T-helper 1 cell treated with Interleukin-12 subunit alpha and Interleukin-12 subunit beta and Interleukin-4 antibody, amounts not matched to agents 30 μg/mL and 1 μg/mL, for 36 hours (primary cell): Measurements from ENCODE around the gene PRDM1.

ENCODE experiments used
- H3K27ac Mint-ChIP-seq: one replicate; pipeline ENCODE4 v1.8.0; 2021; ENCODE audit warnings: mild to moderate bottlenecking, mixed read lengths
- H3K27me3 Mint-ChIP-seq: one replicate; pipeline ENCODE4 v1.8.0; 2021; ENCODE audit warnings: low read depth, mixed read lengths
- H3K36me3 Mint-ChIP-seq: one replicate; pipeline ENCODE4 v1.8.0; 2021; ENCODE audit warnings: low read depth, mixed read lengths
- H3K4me1 Mint-ChIP-seq: one replicate; pipeline ENCODE4 v1.8.0; 2021; ENCODE audit warnings: low read depth, mixed read lengths
- H3K4me3 Mint-ChIP-seq: one replicate; pipeline ENCODE4 v1.8.0; 2021; ENCODE audit warnings: mild to moderate bottlenecking, moderate library complexity, mixed read lengths
- H3K9me3 Mint-ChIP-seq: one replicate; pipeline ENCODE4 v1.8.0; 2021; ENCODE audit warnings: mixed read lengths

Gene PRDM1

DNA sequence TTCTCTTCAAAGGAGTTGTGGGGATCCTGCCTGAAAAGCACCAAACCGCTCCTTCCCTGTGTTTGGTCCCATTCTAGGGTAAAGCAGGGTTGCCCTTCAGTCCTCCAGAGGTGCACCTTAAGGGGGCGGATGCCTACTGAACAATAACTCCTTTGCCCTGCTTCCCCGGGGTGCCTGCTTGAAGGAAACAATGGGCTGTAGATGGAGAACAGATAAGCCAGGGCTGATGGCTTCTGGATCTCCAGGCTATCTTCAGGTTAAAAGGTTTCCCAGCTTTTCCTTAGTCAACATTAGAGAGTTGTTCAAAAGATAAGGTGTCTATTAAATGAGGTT lies 5.4 kb upstream of the PRDM1 start:
- H3K36me3 Mint-ChIP-seq: peaks cover 16% of the 10 kb centered on the region
- no peaks in the 10 kb centered on the region for H3K27me3 Mint-ChIP-seq
- no peak overlapping the region for H3K27ac Mint-ChIP-seq
- H3K9me3 Mint-ChIP-seq: no peaks in the 10 kb centered on the region
- H3K4me3 Mint-ChIP-seq: no peak overlapping the region
- peaks cover 46% of the 10 kb centered on the region for H3K4me1 Mint-ChIP-seq

DNA sequence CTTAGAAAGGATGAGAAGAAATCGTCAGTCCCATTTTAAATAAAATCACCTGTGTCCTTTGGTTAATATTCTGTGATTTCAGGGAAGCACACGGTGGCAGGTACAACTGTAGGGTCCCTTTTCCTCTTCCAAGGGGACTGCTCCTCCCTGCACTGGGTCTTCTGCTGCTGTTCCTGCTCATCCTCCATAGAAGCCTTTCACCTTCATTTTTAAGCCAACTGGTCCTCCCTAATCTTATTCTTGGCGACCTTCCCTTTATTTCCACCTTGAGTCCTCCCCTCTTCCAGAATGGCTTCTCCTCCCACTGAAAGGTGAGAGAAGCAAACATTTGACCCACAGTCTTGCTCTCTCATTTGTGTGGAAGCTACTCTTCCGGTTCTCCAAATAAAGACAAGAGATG lies 4.4 kb upstream of the PRDM1 start:
- Mint-ChIP-seq H3K36me3 (peaks cover 16% of the 10 kb centered on the region), H3K4me3 (no peak overlapping the region)

DNA sequence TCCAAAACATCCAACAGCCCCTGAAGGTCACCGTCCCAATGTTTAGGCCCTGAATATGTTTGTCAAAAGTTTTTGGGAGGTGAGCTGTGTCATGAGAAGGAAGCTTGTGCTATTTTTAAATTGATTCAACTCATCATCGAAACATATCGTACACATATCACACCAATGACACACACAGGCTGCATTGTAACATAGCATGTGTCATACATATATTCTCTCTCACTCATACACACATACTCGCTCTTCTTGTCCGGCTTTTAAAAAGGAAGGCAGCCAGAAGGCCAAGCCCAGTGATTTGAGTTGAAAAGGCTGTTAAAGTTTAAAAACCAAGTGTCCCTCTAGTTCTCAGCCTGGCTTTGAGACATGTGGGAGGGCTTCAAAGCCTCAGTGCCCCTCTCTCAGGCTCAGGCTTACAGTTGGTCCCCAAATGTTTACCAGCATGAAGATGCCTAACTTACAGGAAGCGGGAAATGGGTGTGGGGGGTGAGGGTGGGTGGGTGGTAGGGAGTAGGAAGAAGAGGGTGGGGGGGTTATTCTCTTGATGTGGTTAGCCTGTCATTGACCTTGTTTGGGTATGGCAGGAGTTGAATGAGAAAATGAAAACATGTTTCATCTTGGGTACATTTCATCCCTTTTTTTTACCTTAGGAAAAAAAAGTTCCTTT lies 3.3 kb upstream of the PRDM1 start:
- peak overlapping the region; percentile 72 for H3K27ac Mint-ChIP-seq
- no peaks in the 10 kb centered on the region for H3K27me3 Mint-ChIP-seq
- peaks cover 50% of the 10 kb centered on the region for H3K4me1 Mint-ChIP-seq
- H3K4me3 Mint-ChIP-seq: peak overlapping the region; percentile 43
- no peaks in the 10 kb centered on the region for H3K9me3 Mint-ChIP-seq
- H3K36me3 Mint-ChIP-seq: peaks cover 23% of the 10 kb centered on the region

More for the DNA sequence above, 4.4 kb upstream of the PRDM1 start:
- no peak overlapping the region for H3K27ac Mint-ChIP-seq
- H3K4me1 Mint-ChIP-seq: peaks cover 50% of the 10 kb centered on the region
- H3K9me3 Mint-ChIP-seq: no peaks in the 10 kb centered on the region
- H3K27me3 Mint-ChIP-seq: no peaks in the 10 kb centered on the region

- H3K4me3 Mint-ChIP-seq: peak overlapping the region; percentile 98
- H3K27ac Mint-ChIP-seq: no peak overlapping the region
- peaks cover 27% of the 10 kb centered on the region for H3K36me3 Mint-ChIP-seq
- no peaks in the 10 kb centered on the region for H3K9me3 Mint-ChIP-seq
- H3K27me3 Mint-ChIP-seq: no peaks in the 10 kb centered on the region
- H3K4me1 Mint-ChIP-seq: peaks cover 57% of the 10 kb centered on the region
These were observed 2.5 kb upstream of the PRDM1 start for GRCh38 chr6:106083618-106084017.

GRCh38 chr6:106084106-106084988 lies 1.8 kb upstream of the PRDM1 start:
- peak overlapping the region; percentile 98 for H3K4me3 Mint-ChIP-seq
- H3K27ac Mint-ChIP-seq: peak overlapping the region; percentile 78
- H3K9me3 Mint-ChIP-seq: no peaks in the 10 kb centered on the region
- no peaks in the 10 kb centered on the region for H3K27me3 Mint-ChIP-seq
- peaks cover 34% of the 10 kb centered on the region for H3K36me3 Mint-ChIP-seq
- H3K4me1 Mint-ChIP-seq: peaks cover 64% of the 10 kb centered on the region

- H3K27me3 Mint-ChIP-seq: no peaks in the 10 kb centered on the region
- H3K36me3 Mint-ChIP-seq: peaks cover 41% of the 10 kb centered on the region
- no peaks in the 10 kb centered on the region for H3K9me3 Mint-ChIP-seq
- peaks cover 71% of the 10 kb centered on the region for H3K4me1 Mint-ChIP-seq
- H3K4me3 Mint-ChIP-seq: peak overlapping the region; percentile 98
- peak overlapping the region; percentile 85 for H3K27ac Mint-ChIP-seq
These were observed 996 bp upstream of the PRDM1 start for GRCh38 chr6:106084989-106085691.

DNA sequence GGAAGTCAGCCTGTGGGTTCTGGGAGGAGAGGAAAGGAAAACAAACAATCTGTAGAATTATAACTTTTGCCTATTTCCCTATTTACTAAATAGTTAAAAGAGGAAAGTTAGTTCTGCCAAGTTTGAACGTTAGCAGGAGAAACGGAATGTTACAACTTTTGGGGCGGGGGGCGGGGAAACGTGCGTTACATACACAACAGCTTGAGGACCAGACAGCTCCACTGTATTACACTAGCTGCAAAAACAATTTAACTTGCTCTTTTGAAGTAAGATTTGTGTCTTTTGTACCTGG lies 498 bp upstream of the PRDM1 start:
- H3K4me1 Mint-ChIP-seq: peaks cover 76% of the 10 kb centered on the region
- H3K9me3 Mint-ChIP-seq: no peaks in the 10 kb centered on the region
- H3K27ac Mint-ChIP-seq: peak overlapping the region; percentile 85
- peaks cover 46% of the 10 kb centered on the region for H3K36me3 Mint-ChIP-seq
- H3K27me3 Mint-ChIP-seq: no peaks in the 10 kb centered on the region
- peak overlapping the region; percentile 98 for H3K4me3 Mint-ChIP-seq

- peaks cover 79% of the 10 kb centered on the region for H3K4me1 Mint-ChIP-seq
- H3K9me3 Mint-ChIP-seq: no peaks in the 10 kb centered on the region
- peaks cover 57% of the 10 kb centered on the region for H3K36me3 Mint-ChIP-seq
- H3K27ac Mint-ChIP-seq: peak overlapping the region; percentile 14
- peak overlapping the region; percentile 98 for H3K4me3 Mint-ChIP-seq
- no peaks in the 10 kb centered on the region for H3K27me3 Mint-ChIP-seq
These were observed 659 bp downstream of the PRDM1 start for GRCh38 chr6:106086814-106087175.

DNA sequence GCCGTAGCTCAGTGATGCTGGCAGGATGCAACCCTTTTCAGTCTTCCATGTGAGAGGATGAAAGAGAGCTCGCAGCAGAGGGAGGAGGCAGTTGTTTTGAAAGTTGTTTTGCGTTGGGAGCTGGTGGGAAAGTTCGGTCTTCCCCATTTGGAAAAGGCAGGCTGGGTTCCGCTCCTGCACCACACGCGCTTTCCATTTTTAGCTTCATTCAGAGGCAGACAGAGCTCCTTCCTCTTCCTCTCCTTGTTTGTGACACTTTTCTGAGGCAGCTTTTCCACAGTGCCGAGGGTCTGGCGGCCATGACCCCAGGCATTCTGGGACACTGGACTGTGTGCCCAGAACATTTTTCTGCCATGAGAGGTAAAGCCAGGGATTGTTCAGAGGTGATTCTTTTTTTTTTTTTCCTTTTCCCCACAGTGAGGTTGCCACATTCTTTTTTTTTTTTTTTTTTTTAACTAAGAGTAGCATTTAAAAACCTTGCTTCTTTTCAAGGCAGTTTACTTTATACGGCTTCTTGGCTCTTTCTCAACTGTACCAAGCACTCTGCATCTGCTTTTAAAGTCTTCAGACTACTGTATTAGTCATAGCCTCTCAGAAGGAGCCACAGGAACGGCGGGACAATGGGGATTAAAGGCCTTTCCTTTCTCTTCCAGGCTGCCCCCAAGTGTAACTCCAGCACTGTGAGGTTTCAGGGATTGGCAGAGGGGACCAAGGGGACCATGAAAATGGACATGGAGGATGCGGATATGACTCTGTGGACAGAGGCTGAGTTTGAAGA lies 1.6 kb downstream of the PRDM1 start:
- Mint-ChIP-seq H3K4me3 (peak overlapping the region; percentile 98), H3K9me3 (no peaks in the 10 kb centered on the region), H3K27me3 (no peaks in the 10 kb centered on the region), H3K4me1 (peaks cover 81% of the 10 kb centered on the region), H3K36me3 (peaks cover 63% of the 10 kb centered on the region), H3K27ac (peak overlapping the region; percentile 80)

- H3K4me1 Mint-ChIP-seq: peaks cover 81% of the 10 kb centered on the region
- peaks cover 69% of the 10 kb centered on the region for H3K36me3 Mint-ChIP-seq
- H3K27me3 Mint-ChIP-seq: no peaks in the 10 kb centered on the region
- peak overlapping the region; percentile 61 for H3K27ac Mint-ChIP-seq
- H3K4me3 Mint-ChIP-seq: peak overlapping the region; percentile 98
- no peaks in the 10 kb centered on the region for H3K9me3 Mint-ChIP-seq
These were observed 3.9 kb downstream of the PRDM1 start for GRCh38 chr6:106090001-106090400.

- Mint-ChIP-seq H3K9me3 (no peaks in the 10 kb centered on the region), H3K27me3 (no peaks in the 10 kb centered on the region), H3K36me3 (peaks cover 89% of the 10 kb centered on the region), H3K27ac (no peak overlapping the region), H3K4me1 (peaks cover 88% of the 10 kb centered on the region), H3K4me3 (peak overlapping the region; percentile 57)
These were observed 6.1 kb downstream of the PRDM1 start for GRCh38 chr6:106092279-106092678.

- peak overlapping the region; percentile 18 for H3K27ac Mint-ChIP-seq
- H3K36me3 Mint-ChIP-seq: peaks cover 87% of the 10 kb centered on the region
- peak overlapping the region; percentile 26 for H3K4me3 Mint-ChIP-seq
- peaks cover 85% of the 10 kb centered on the region for H3K4me1 Mint-ChIP-seq
- no peaks in the 10 kb centered on the region for H3K27me3 Mint-ChIP-seq
- no peaks in the 10 kb centered on the region for H3K9me3 Mint-ChIP-seq
These were observed 8.3 kb downstream of the PRDM1 start for GRCh38 chr6:106094261-106094963.

GRCh38 chr6:106094964-106095335 lies 8.8 kb downstream of the PRDM1 start:
- H3K4me3 Mint-ChIP-seq: peak overlapping the region; percentile 26
- peak overlapping the region; percentile 18 for H3K27ac Mint-ChIP-seq
- no peaks in the 10 kb centered on the region for H3K9me3 Mint-ChIP-seq
- peaks cover 83% of the 10 kb centered on the region for H3K4me1 Mint-ChIP-seq
- H3K27me3 Mint-ChIP-seq: no peaks in the 10 kb centered on the region
- peaks cover 88% of the 10 kb centered on the region for H3K36me3 Mint-ChIP-seq
